ENCODE data around the gene NSUN2.

DNA sequence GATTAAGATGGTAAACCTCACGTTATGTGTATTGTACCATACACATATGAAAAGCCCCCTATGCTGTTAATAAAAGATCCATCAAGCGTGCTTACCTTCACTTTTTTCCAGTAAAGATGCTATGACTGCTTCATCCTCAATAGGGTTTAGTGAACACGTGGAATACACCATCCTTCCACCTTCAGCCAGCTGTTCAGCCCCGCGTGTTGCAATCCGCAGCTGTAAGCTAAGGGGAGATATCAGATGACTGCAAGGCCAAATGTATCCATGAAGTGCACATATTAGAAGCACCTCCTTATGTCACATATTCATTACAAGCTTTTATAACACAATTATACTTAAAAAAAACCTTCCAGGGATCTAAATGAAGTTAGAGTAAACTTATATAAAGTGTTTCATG, 16.2 kb downstream of the NSUN2 start:
- TF ChIP-seq, protein P1, sequence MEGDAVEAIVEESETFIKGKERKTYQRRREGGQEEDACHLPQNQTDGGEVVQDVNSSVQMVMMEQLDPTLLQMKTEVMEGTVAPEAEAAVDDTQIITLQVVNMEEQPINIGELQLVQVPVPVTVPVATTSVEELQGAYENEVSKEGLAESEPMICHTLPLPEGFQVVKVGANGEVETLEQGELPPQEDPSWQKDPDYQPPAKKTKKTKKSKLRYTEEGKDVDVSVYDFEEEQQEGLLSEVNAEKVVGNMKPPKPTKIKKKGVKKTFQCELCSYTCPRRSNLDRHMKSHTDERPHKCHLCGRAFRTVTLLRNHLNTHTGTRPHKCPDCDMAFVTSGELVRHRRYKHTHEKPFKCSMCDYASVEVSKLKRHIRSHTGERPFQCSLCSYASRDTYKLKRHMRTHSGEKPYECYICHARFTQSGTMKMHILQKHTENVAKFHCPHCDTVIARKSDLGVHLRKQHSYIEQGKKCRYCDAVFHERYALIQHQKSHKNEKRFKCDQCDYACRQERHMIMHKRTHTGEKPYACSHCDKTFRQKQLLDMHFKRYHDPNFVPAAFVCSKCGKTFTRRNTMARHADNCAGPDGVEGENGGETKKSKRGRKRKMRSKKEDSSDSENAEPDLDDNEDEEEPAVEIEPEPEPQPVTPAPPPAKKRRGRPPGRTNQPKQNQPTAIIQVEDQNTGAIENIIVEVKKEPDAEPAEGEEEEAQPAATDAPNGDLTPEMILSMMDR (IDR thresholded peaks at IDR 0.05): no peak
- no peak for TF ChIP-seq POLR2A (IDR thresholded peaks at IDR 0.05)

All from thyroid gland (tissue), 4 donors.